HPDE6-E6E7 (cell line): ENCODE results near the gene FSD1L.
"Not testable (repeated sequence)": the region's sequence is repeated elsewhere in the genome, so short reads cannot be mapped to it uniquely, and the experiment has no call there.

ENCODE experiments used
- DNase-seq: peaks from one replicate; pipeline ENCODE4 v3.0.0; 2011; ENCODE audit warnings: missing footprints; ENCODE audit errors: extremely low spot score

The FSD1L gene

DNA sequence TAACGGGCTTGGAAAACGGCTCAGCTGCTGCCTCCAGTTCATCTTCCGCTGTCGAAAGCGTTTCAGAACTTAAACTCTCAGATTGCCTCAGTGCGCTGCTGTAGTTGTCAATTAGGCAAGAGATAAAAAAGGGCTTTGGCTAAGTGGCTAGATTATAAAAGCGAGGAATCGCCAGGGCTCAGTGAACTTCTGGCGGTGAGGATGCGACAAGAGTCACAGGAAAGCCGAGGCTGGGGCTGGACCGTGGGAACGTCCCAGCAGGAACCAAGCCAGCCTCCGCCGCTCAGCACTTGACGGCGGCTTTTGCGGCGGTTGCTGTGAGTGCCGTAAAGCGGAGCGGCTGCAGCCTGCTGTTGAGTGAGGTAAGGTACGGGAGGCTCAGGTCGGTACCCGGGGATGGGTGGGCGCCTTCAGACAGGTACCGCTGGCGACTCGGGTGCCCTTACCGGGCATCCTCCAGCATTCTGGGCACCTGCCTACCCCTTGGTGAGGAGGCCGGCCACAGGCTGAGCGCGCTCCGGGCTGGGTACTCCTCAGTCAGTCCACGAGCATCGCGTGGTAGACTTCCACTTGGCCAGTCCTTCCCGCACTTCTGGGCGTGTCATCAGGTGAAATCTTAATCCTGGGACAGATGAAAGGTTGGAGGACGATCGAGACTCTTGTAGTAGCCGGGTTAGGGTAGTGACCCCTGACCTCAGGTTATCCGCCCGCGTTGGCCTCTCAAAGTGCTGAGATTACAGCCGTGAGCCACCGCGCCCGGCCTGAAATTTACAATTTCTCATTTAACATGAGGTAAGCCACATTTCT, 110.2 kb downstream of the FSD1L start, which contains the start of gene FKTN:
FKTN (plus strand) TSS at position 328 of the 807 bp plus-strand sequence. CDS start 16,902 bp downstream, outside the sequence.
- peak; percentile 84 for DNase-seq

DNA sequence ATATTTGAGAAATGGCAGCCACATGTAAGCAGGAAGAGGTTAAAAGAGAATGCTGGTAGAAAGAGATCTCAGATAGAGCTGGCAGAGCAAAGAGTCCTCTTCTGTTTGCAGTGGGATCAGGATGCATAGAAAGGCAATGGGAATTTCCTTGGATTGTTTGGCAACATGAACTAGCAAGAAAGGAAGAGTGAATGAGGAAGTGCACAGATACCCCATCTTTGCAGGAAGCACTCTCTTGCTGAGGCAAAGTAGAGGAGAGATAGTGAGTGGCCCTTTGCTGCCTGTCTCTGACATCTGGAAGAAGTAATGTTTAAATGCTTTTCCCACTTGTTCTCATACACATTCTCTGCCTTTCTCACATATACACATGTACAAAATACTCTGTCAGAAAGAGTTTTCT, 124.6 kb downstream of the FSD1L start:
- DNase-seq = no peak

DNA sequence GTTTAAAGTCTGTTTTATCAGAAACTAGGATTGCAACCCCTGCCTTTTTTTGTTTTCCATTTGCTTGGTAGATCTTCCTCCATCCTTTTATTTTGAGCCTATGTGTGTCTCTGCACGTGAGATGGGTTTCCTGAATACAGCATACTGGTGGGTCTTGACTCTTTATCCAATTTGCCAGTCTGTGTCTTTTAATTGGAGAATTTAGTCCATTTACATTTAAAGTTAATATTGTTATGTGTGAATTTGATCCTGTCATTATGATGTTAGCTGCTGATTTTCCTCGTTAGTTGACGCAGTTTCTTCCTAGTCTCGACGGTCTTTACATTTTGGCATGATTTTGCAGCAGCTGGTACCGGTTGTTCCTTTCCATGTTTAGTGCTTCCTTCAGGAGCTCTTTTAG, 132.1 kb downstream of the FSD1L start:
- not testable (repeated sequence) for DNase-seq

DNA sequence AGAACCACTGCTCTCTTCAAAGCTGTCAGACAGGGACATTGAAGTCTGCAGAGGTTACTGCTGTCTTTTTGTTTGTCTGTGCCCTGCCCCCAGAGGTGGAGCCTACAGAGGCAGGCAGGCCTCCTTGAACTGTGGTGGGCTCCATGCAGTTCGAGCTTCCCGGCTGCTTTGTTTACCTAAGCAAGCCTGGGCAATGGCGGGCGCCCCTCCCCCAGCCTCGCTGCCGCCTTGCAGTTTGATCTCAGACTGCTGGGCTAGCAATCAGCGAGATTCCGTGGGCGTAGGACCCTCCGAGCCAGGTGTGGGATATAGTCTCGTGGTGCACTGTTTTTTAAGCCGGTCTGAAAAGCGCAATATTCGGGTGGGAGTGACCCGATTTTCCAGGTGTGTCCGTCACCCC, 133.7 kb downstream of the FSD1L start:
- not testable (repeated sequence) for DNase-seq

DNA sequence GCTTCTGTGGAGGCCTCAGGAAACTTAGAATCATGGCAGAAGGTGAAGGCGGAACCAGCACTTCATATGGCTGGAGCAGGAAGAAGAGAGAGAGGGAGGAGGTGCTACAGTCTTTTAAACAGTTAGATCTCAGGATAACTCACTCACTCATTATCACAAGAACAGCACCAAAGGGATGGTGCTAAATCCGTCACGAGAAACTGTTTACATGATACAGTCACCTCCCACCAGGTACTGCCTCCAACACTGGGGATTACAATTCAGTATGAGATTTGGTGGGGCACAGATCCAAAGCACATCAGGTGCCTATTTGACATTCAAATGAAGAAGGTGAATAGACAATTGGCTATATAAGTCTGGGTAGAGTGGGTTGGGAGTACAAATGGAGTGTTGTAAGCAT, 145.3 kb downstream of the FSD1L start:
- DNase-seq = no peak
